Measurements from ENCODE around the gene FBXO44. TPM values are rescaled to one million over a fixed set of nuclear protein-coding genes. Genes with fewer than 3 reads are reported as not detected.

The FBXO44 gene, protein sequence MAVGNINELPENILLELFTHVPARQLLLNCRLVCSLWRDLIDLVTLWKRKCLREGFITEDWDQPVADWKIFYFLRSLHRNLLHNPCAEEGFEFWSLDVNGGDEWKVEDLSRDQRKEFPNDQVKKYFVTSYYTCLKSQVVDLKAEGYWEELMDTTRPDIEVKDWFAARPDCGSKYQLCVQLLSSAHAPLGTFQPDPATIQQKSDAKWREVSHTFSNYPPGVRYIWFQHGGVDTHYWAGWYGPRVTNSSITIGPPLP
- 28.9 and 30.8 TPM in 2 replicates for total RNA-seq (2014; rRNA removed; shearing (Covaris generic))
- 22.0 and 22.3 TPM in 2 replicates for polyA plus RNA-seq (2016; fragmentation: Nextera tagmentation; extraction: Ambion mirVana)
- long read RNA-seq, partial matches to known transcripts: 1 of 13 reads
- long read RNA-seq, other reads (novel, unspliced or antisense): 8 of 13 reads

DNA sequence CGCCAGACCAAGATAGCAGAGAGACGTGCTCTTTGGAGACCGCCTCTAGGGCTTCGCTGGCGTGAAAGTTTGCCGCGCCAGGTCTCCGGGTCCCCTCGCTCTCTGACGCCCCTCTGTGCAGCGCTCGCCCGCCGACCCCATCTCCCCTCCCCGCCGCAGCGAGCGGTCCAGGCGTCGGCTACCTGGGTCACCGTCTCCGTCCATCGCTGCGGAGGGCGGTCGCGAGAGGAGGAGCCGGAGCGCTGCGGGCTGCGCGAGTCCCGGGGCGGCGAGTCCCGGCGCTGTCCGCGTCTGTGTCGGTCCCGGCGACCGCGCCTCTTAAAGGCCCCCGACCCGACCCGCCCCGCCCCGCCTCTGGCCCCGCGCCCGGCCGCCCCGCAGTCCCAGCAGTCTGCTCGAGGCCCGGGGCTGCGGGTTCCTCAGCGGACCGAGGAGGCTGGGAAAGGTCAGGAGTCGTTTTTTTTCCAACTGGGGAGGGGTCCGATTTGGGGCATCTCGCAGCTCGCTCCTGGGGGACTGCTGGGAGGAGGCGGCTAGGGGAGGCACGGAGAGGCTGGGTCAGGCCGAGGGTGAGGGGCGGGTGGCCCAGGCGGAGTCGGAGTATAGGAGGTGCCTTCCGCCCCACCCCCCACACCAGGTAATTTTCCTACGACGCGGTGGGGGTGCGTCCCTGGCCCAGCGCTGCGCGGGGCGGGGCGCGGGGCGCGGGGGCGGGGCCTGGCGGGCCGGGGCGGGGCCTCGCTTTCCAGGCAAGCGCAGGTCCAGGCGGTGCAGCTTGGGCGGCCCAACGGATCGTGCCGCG is at the start of gene FBXO44, which contains the start of gene FBXO2:
TSS of gene FBXO44 (plus strand) at position 741 of the 802 bp plus-strand sequence. CDS start 959 bp downstream, outside the sequence.
TSS of gene FBXO2 (minus strand) at position 293 of the 802 bp plus-strand sequence. CDS start at position 204, 89 bp downstream.
- Histone ChIP-seq H2AFZ (no peak within 1 kb of the TSS), H4K20me1 (replicated peaks; ENCODE audit: insufficient read depth) (peaks cover 7% of the 10 kb centered on the region; the same call in 1 of the 2 replicates), H3K27me3 (ENCODE audit: insufficient read depth) (no peaks in the 10 kb centered on the region), H3F3A (replicated peaks; ENCODE audit: low read depth) (peaks cover 24% of the 10 kb centered on the region), H3K4me2 (peak within 1 kb of the TSS; percentile 93), H3K9me2 (ENCODE audit: insufficient read depth) (no peaks in the 10 kb centered on the region), H3K4me3 (peak within 1 kb of the TSS; percentile 77), H3K27ac (ENCODE audit: low read depth) (peak within 1 kb of the TSS; percentile 59; the same call in 1 of the 2 replicates), H3K4me1 (ENCODE audit: insufficient read depth) (peaks cover 33% of the 10 kb centered on the region), H3K36me3 (ENCODE audit: insufficient read depth) (peaks cover 13% of the 10 kb centered on the region; the same call in 1 of the 2 replicates), H3K79me2 (replicated peaks; ENCODE audit: insufficient read depth) (peaks cover 20% of the 10 kb centered on the region)
- TF ChIP-seq POLR2AphosphoS5 (IDR thresholded peaks at IDR 0.05; ENCODE audit: low read depth): peak; percentile 64
- TF ChIP-seq, protein P1, sequence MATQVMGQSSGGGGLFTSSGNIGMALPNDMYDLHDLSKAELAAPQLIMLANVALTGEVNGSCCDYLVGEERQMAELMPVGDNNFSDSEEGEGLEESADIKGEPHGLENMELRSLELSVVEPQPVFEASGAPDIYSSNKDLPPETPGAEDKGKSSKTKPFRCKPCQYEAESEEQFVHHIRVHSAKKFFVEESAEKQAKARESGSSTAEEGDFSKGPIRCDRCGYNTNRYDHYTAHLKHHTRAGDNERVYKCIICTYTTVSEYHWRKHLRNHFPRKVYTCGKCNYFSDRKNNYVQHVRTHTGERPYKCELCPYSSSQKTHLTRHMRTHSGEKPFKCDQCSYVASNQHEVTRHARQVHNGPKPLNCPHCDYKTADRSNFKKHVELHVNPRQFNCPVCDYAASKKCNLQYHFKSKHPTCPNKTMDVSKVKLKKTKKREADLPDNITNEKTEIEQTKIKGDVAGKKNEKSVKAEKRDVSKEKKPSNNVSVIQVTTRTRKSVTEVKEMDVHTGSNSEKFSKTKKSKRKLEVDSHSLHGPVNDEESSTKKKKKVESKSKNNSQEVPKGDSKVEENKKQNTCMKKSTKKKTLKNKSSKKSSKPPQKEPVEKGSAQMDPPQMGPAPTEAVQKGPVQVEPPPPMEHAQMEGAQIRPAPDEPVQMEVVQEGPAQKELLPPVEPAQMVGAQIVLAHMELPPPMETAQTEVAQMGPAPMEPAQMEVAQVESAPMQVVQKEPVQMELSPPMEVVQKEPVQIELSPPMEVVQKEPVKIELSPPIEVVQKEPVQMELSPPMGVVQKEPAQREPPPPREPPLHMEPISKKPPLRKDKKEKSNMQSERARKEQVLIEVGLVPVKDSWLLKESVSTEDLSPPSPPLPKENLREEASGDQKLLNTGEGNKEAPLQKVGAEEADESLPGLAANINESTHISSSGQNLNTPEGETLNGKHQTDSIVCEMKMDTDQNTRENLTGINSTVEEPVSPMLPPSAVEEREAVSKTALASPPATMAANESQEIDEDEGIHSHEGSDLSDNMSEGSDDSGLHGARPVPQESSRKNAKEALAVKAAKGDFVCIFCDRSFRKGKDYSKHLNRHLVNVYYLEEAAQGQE (IDR thresholded peaks at IDR 0.05; ENCODE audit: unreplicated experiment): no peak
- no peak for TF ChIP-seq EZH2 (IDR thresholded peaks at IDR 0.05; ENCODE audit: low read depth, unreplicated experiment)
- 0 out of 2 replicates have a peak, but pooled peaks have one; percentile 23 for TF ChIP-seq CREB1 (CRISPR knock-in tag; IDR thresholded peaks at IDR 0.05; ENCODE audit: low read depth)
- TF ChIP-seq STAT1 (IDR thresholded peaks at IDR 0.05; ENCODE audit: unreplicated experiment): no peak
- no peak for TF ChIP-seq ZNF114 (CRISPR knock-in tag; IDR thresholded peaks at IDR 0.05)
- no peak for TF ChIP-seq ZNF331 (CRISPR knock-in tag; IDR thresholded peaks at IDR 0.05; ENCODE audit: low read depth)
- TF ChIP-seq, protein P2, sequence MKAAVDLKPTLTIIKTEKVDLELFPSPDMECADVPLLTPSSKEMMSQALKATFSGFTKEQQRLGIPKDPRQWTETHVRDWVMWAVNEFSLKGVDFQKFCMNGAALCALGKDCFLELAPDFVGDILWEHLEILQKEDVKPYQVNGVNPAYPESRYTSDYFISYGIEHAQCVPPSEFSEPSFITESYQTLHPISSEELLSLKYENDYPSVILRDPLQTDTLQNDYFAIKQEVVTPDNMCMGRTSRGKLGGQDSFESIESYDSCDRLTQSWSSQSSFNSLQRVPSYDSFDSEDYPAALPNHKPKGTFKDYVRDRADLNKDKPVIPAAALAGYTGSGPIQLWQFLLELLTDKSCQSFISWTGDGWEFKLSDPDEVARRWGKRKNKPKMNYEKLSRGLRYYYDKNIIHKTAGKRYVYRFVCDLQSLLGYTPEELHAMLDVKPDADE (IDR thresholded peaks at IDR 0.05): no peak
- H3K9me3 Mint-ChIP-seq: no peaks in the 10 kb centered on the region; the same call in 2 of the 3 replicates
- H3K27me3 Mint-ChIP-seq (ENCODE audit: insufficient read depth, low read depth, poor library complexity): peaks cover 24% of the 10 kb centered on the region
- H3K36me3 Mint-ChIP-seq (ENCODE audit: low read depth): peaks cover 14% of the 10 kb centered on the region; the same call in 2 of the 3 replicates
- DNase-seq (ENCODE audit: low spot score) (peak; percentile 91), ATAC-seq (peak; percentile 51)
- H3K4me3 Mint-ChIP-seq: peak within 1 kb of the TSS; percentile 77
- peaks cover 35% of the 10 kb centered on the region for H3K4me1 Mint-ChIP-seq
- no peak within 1 kb of the TSS for H3K27ac Mint-ChIP-seq

All from GM23338 (cell line).